NCI-H524 (cell line): Measurements from ENCODE around the gene TSPO2.
A peak's percentile ranks its signal among the peaks of the same experiment; 100 is the strongest.

Experiments
- DNase-seq, 2 experiments: peaks; one replicate each; lab custom pipeline; 2025; lab: John Stamatoyannopoulos, UW

TSPO2 gene

GRCh38 chr6:41027799-41028560, 14.3 kb upstream of the TSPO2 start:
- DNase-seq, result peak in 1 of 2 experiments; percentile 54

GRCh38 chr6:41028561-41029412, 13.5 kb upstream of the TSPO2 start:
- no peak for DNase-seq

GRCh38 chr6:41032830-41033229, 9.4 kb upstream of the TSPO2 start:
- no peak for DNase-seq

- DNase-seq, result no peak
Observed at GRCh38 chr6:41033776-41034175, 8.5 kb upstream of the TSPO2 start.

GRCh38 chr6:41036186-41036585, 6.1 kb upstream of the TSPO2 start:
- DNase-seq, result no peak

GRCh38 chr6:41036601-41037000, 5.7 kb upstream of the TSPO2 start:
- DNase-seq, result no peak

- DNase-seq, result no peak
Observed at GRCh38 chr6:41037107-41037900, 5.0 kb upstream of the TSPO2 start.

- no peak for DNase-seq
Observed at GRCh38 chr6:41038205-41038604, 4.1 kb upstream of the TSPO2 start.

- peak in 1 of 2 experiments; percentile 15 for DNase-seq
Observed at GRCh38 chr6:41039060-41039998, 2.9 kb upstream of the TSPO2 start, which contains the start of gene UNC5CL. UNC5CL (minus strand) TSS chr6:41039221; CDS start chr6:41035074, 4,147 bp downstream.

GRCh38 chr6:41040101-41040939, 1.9 kb upstream of the TSPO2 start:
- no peak for DNase-seq

GRCh38 chr6:41040940-41041536, 1.2 kb upstream of the TSPO2 start:
- no peak for DNase-seq

GRCh38 chr6:41043151-41043550, 884 bp downstream of the TSPO2 start:
- no peak for DNase-seq

GRCh38 chr6:41045664-41046063, 3.4 kb downstream of the TSPO2 start:
- no peak for DNase-seq

- DNase-seq, result no peak
Observed at GRCh38 chr6:41046084-41046483, 3.8 kb downstream of the TSPO2 start.

- DNase-seq, result no peak
Observed at GRCh38 chr6:41047306-41047705, 5.0 kb downstream of the TSPO2 start.

- no peak for DNase-seq
Observed at GRCh38 chr6:41047745-41048732, 5.8 kb downstream of the TSPO2 start.

- DNase-seq, result no peak
Observed at GRCh38 chr6:41049521-41049920, 7.3 kb downstream of the TSPO2 start.

- DNase-seq, result no peak
Observed at GRCh38 chr6:41049955-41050354, 7.7 kb downstream of the TSPO2 start.

GRCh38 chr6:41050536-41050935, 8.3 kb downstream of the TSPO2 start:
- DNase-seq, result no peak
